GM21576 (cell line): ENCODE measurements around the gene MYL9.
"Not testable (repeated sequence)": the region's sequence is repeated elsewhere in the genome, so short reads cannot be mapped to it uniquely, and the experiment has no call there.

ENCODE experiments used
- ATAC-seq: cut with Tn5 transposase; IDR thresholded peaks from one replicate; pipeline ENCODE4 v1.9.1; 2021; ENCODE audit warnings: mild to moderate bottlenecking, moderate library complexity; ENCODE audit not compliant: unreplicated experiment

The MYL9 gene

GRCh38 chr20:36541227-36541767, at the start of gene MYL9:
Gene MYL9, plus strand, starts transcription at chr20:36541519. Its CDS starts 3,366 bp downstream, at chr20:36544885.
- ATAC-seq, result no peak

- no peak for ATAC-seq
Measured at GRCh38 chr20:36491901-36492617, 49.3 kb upstream of the MYL9 start.

GRCh38 chr20:36493051-36493800, 48.1 kb upstream of the MYL9 start:
- no peak for ATAC-seq

GRCh38 chr20:36493801-36494114, 47.6 kb upstream of the MYL9 start:
- ATAC-seq, result no peak

- no peak for ATAC-seq
Measured at GRCh38 chr20:36496707-36497669, 44.3 kb upstream of the MYL9 start.

GRCh38 chr20:36497856-36498255, 43.5 kb upstream of the MYL9 start:
- no peak for ATAC-seq

GRCh38 chr20:36498386-36499179, 42.7 kb upstream of the MYL9 start:
- ATAC-seq, result no peak

GRCh38 chr20:36499211-36499610, 42.1 kb upstream of the MYL9 start:
- ATAC-seq, result no peak

GRCh38 chr20:36499723-36500501, 41.4 kb upstream of the MYL9 start:
- ATAC-seq, result no peak

- no peak for ATAC-seq
Measured at GRCh38 chr20:36501367-36502006, 39.8 kb upstream of the MYL9 start.

GRCh38 chr20:36504295-36504694, 37.0 kb upstream of the MYL9 start:
- ATAC-seq, result no peak

- no peak for ATAC-seq
Measured at GRCh38 chr20:36506253-36506652, 35.1 kb upstream of the MYL9 start.

- no peak for ATAC-seq
Measured at GRCh38 chr20:36507746-36508145, 33.6 kb upstream of the MYL9 start.

GRCh38 chr20:36519012-36519719, 22.2 kb upstream of the MYL9 start:
- ATAC-seq, result no peak

- ATAC-seq, result no peak
Measured at GRCh38 chr20:36519944-36520343, 21.4 kb upstream of the MYL9 start.

GRCh38 chr20:36521526-36521925, 19.8 kb upstream of the MYL9 start:
- no peak for ATAC-seq

GRCh38 chr20:36522412-36522811, 18.9 kb upstream of the MYL9 start:
- ATAC-seq, result not testable (repeated sequence)

- ATAC-seq, result no peak
Measured at GRCh38 chr20:36523341-36523740, 18.0 kb upstream of the MYL9 start.
